Right atrium auricular region (tissue), 2 donors: ENCODE data around the gene CLCN3. TPM values are rescaled to one million over a fixed set of nuclear protein-coding genes. Genes with fewer than 3 reads are reported as not detected.

Experiments
- DNase-seq: peaks from one replicate; pipeline ENCODE4 v3.0.0-alpha.2; 2019; ENCODE audit warnings: low spot score
- H3K27ac ChIP-seq, 2 donors: fragments of 200-600 bp; sonication (generic); 1 replicate in 1 of 2; 2 replicates in 1 of 2; pipeline ENCODE4 v1.5.1; 2016 to 2019
- H3K27me3 ChIP-seq, 2 donors: fragments of 200-600 bp; sonication (generic); one replicate each; pipeline versions ENCODE4 v1.5.1 to v1.6.0; 2017 to 2019
- H3K36me3 ChIP-seq: fragments of 200-600 bp; sonication (generic); one replicate; pipeline ENCODE4 v1.5.1; 2016
- H3K4me1 ChIP-seq, 2 donors: fragments of 200-600 bp; sonication (generic); one replicate each; pipeline versions ENCODE4 v1.5.1 to v1.6.0; 2017 to 2019
- H3K4me3 ChIP-seq, 2 donors: fragments of 200-600 bp; sonication (generic); 1 replicate in 1 of 2; 2 replicates in 1 of 2; pipeline ENCODE4 v1.5.1; 2017 to 2019; ENCODE audit warnings: mild to moderate bottlenecking in 1 of 2, moderate library complexity in 1 of 2
- H3K9me3 ChIP-seq, 2 donors: fragments of 200-600 bp; sonication (generic); one replicate each; pipeline ENCODE4 v1.5.1; 2019
- total RNA-seq, 2 donors: library from RNA; depleted of rRNA; stranded (reverse); fragments of >200 nt; gene quantifications; one replicate each; pipeline ENCODE4 v1.1.0, GENCODE V29; 2016
- TF ChIP-seq, protein P1 (sequence below), 2 donors: fragments of 200-600 bp; sonication (generic); IDR thresholded peaks; one replicate each; pipeline ENCODE4 v1.5.1; 2019; ENCODE audit warnings: antibody characterized with exemption in 2 of 2

Gene CLCN3
- total RNA-seq, 2 donors from 2014 or later = 32.9 to 58.4 TPM

DNA sequence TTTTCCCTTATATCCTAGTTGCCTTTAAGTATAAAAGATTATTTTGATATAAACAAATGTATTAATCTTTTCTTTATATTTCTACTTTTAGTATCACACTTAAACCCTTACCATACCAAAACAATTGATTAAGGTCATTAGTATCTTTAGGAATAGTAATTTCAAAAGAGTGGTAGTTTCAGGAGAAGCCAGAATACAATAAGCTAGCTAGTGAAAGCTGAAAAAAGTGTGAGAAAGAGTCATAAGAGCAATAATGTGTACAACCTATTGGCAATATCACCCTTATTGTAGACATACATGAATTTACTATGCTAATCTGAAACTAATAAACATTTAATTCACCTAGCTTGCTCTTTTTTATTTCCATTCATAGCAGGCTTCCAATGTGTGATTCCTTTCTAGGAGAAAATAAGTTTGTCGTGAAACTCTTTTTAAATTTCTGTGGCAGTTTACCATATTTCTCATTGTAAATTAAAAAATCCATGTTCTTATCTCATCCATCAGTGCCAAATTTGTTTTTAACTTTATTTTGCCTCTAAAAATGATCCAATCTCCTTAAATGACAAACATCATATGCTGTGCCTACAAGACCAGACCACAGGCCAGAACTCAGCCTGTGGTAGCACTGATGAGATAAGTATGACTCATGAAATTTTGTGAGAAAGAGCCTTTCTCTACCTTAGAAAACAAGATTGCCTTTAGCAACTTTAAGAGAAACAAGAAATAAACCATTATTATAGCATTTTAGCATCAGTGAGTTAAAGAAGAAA is 16.1 kb upstream of the CLCN3 start:
- H3K9me3 ChIP-seq = no peaks in the 10 kb centered on the region
- peak overlapping the region; percentile 2 to 22 for H3K27ac ChIP-seq
- no peak for DNase-seq
- H3K4me3 ChIP-seq = no peak overlapping the region
- TF ChIP-seq, protein P1, sequence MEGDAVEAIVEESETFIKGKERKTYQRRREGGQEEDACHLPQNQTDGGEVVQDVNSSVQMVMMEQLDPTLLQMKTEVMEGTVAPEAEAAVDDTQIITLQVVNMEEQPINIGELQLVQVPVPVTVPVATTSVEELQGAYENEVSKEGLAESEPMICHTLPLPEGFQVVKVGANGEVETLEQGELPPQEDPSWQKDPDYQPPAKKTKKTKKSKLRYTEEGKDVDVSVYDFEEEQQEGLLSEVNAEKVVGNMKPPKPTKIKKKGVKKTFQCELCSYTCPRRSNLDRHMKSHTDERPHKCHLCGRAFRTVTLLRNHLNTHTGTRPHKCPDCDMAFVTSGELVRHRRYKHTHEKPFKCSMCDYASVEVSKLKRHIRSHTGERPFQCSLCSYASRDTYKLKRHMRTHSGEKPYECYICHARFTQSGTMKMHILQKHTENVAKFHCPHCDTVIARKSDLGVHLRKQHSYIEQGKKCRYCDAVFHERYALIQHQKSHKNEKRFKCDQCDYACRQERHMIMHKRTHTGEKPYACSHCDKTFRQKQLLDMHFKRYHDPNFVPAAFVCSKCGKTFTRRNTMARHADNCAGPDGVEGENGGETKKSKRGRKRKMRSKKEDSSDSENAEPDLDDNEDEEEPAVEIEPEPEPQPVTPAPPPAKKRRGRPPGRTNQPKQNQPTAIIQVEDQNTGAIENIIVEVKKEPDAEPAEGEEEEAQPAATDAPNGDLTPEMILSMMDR (IDR thresholded peaks at IDR 0.05) = no peak
- peaks cover 0 to 7% of the 10 kb centered on the region in 2 donors for H3K4me1 ChIP-seq
- no peaks in the 10 kb centered on the region for H3K27me3 ChIP-seq
- peaks cover 13% of the 10 kb centered on the region for H3K36me3 ChIP-seq

DNA sequence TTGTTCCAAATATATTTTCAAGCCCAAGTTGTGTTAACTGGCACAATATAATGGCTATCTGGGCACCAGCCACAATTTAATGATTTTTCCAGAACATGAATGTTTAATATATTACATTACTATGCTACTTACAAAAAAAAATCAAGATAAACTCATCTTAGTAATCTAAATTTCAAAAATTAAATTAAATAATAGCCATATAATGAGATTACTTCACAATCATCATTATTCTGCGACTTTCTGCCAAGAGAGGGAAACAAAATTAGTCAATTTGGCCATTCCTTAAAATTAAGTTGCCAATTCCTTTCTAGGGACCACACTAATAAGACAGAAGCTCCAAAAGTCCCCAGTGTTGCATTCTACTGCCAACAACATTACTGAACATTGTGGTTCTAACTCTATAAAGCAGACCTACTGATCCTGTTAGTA is 15.5 kb upstream of the CLCN3 start:
- TF ChIP-seq, protein P1 (IDR thresholded peaks at IDR 0.05) = no peak
- Histone ChIP-seq H3K4me1 (peaks cover 0 to 7% of the 10 kb centered on the region in 2 donors), H3K27ac (peak overlapping the region; percentile 2 to 22), H3K36me3 (peaks cover 13% of the 10 kb centered on the region), H3K27me3 (no peaks in the 10 kb centered on the region), H3K9me3 (no peaks in the 10 kb centered on the region), H3K4me3 (no peak overlapping the region)
- DNase-seq = no peak

DNA sequence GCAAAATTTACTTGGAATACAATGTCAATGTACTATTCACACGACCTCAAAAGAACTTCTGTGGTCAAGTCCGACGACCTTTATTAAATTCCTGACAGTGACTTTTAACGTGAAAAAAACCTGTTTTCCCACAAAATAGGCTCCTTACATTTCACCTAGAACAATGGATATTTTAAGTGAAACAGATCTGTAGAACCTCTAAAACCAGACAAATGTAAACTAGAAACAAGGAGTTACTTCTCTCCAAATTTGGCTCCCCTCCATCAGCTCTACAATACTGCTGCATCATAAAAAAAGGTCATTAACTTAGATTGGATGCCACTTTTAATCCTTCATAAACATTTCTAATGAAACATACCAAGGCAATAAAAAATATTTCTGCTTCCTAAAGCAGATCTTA is 9.2 kb upstream of the CLCN3 start:
- DNase-seq = no peak
- H3K4me1 ChIP-seq = peaks cover 0 to 24% of the 10 kb centered on the region in 2 donors
- no peaks in the 10 kb centered on the region for H3K36me3 ChIP-seq
- TF ChIP-seq, protein P1 (IDR thresholded peaks at IDR 0.05) = no peak
- no peaks in the 10 kb centered on the region for H3K9me3 ChIP-seq
- peak overlapping the region; percentile 82 to 83 for H3K4me3 ChIP-seq
- H3K27ac ChIP-seq = no peak overlapping the region
- no peaks in the 10 kb centered on the region for H3K27me3 ChIP-seq

DNA sequence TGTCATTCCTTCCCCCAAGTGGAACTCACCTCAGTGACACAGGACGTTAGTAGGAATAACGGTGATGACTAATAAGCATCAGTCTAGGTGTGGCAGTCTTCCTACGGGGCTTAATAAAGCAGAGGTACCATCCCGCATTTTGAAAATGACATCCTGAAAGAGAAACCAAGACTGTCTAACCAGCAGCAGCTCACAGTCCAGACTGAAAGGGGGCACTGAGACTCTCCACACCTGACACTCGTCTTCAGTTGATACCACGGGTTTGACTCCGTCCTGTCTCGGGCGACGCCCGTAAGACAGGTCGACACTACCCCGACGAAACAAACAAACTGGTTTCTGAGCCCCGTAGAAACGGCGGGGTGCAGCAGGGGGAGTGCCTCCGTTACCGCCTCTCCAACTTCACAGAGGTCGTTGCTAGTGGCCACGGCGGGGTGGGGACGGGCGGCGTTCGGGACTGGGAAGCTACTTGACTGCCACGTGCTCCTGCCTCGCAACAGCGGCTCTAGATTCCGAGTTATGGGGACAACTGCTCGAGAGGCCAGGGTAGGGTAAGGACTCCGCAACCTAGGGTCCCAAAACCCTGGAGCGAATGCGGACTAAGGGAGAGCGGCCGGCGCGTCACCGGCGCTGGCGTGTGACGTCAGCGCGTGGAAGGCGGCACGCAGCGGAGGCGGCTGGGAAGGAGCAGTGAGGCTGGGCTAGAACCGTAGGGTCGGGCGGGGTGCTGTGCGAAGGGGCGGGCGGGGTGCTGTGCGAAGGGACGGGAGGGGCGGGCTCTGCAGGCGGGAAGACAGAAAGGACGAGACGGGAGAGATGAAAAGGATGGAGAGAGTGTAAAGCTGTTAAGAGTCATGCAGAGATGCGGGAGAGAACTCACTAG is 8.1 kb upstream of the CLCN3 start, which contains the start of gene NEK1:
Gene NEK1, minus strand, starts transcription at position 593 of the 880 bp plus-strand sequence. CDS start 9,953 bp downstream, outside the sequence.
- peak within 1 kb of the TSS; percentile 96 to 99 for H3K27ac ChIP-seq
- H3K27me3 ChIP-seq = no peaks in the 10 kb centered on the region
- no peaks in the 10 kb centered on the region for H3K36me3 ChIP-seq
- peak; percentile 86 for DNase-seq
- peak within 1 kb of the TSS; percentile 82 to 83 for H3K4me3 ChIP-seq
- H3K4me1 ChIP-seq = peaks cover 0 to 24% of the 10 kb centered on the region in 2 donors
- TF ChIP-seq, protein P1 (IDR thresholded peaks at IDR 0.05) = no peak
- H3K9me3 ChIP-seq = no peaks in the 10 kb centered on the region

DNA sequence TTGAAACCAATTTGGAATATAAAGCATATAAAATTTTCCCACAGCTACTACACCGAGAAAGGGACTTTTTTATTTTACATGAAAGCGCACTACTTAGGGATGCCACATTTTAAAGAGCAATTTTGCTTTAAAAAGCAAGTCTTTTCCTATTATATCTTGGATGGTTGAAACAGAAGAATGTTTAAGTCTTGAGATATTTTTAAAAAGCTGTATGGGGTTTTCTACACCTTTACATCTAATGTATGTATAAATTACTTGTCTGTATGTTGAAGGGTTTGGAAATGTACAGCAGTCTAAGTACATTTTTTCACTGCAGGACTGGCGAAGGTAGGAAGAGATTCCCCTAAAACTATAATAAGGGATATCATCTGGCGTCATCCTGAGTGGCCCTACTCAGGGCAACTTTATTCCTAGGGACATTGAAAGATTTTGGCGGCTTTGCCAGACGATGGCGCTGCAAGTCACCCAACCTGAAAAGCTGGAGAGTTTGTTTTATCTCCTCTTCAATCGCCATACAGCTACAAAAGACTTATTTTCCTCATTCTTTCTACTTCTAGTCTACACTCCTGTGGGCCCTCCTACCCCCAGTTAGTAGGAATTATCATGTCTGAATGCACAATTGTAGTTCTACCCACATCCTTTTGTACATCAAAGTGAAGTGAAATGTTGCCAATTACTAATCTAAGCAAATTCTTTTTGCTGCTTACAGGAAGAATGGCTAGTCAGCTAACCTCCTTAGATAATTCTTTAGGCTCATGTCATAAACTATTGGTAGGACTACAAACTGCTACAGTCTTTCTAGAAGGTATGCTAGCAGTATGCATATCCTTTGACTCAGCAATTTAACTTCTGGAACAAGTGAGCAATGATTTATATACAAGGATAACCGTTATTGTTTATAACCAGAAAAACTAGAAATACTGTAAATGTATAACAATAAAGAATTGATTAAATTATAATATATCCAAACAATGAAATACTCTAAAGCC is 7.2 kb upstream of the CLCN3 start:
- H3K4me1 ChIP-seq = peaks cover 0 to 24% of the 10 kb centered on the region in 2 donors
- peak overlapping the region; percentile 96 to 99 for H3K27ac ChIP-seq
- no peaks in the 10 kb centered on the region for H3K27me3 ChIP-seq
- peak overlapping the region; percentile 82 to 83 for H3K4me3 ChIP-seq
- H3K9me3 ChIP-seq = no peaks in the 10 kb centered on the region
- DNase-seq = peak; percentile 83
- H3K36me3 ChIP-seq = no peaks in the 10 kb centered on the region
- TF ChIP-seq, protein P1 (IDR thresholded peaks at IDR 0.05) = peak; percentile 50 to 81
